ENCODE results near the gene GLRX3. TPM values are rescaled to one million over a fixed set of nuclear protein-coding genes. Genes with fewer than 3 reads are reported as not detected.
A peak's percentile ranks its signal among the peaks of the same experiment; 100 is the strongest.
"Not testable (repeated sequence)": the region's sequence is repeated elsewhere in the genome, so short reads cannot be mapped to it uniquely, and the experiment has no call there.

The GLRX3 gene
- total RNA-seq, 2 donors from 2014 or later: 48.6 to 73.8 TPM

DNA sequence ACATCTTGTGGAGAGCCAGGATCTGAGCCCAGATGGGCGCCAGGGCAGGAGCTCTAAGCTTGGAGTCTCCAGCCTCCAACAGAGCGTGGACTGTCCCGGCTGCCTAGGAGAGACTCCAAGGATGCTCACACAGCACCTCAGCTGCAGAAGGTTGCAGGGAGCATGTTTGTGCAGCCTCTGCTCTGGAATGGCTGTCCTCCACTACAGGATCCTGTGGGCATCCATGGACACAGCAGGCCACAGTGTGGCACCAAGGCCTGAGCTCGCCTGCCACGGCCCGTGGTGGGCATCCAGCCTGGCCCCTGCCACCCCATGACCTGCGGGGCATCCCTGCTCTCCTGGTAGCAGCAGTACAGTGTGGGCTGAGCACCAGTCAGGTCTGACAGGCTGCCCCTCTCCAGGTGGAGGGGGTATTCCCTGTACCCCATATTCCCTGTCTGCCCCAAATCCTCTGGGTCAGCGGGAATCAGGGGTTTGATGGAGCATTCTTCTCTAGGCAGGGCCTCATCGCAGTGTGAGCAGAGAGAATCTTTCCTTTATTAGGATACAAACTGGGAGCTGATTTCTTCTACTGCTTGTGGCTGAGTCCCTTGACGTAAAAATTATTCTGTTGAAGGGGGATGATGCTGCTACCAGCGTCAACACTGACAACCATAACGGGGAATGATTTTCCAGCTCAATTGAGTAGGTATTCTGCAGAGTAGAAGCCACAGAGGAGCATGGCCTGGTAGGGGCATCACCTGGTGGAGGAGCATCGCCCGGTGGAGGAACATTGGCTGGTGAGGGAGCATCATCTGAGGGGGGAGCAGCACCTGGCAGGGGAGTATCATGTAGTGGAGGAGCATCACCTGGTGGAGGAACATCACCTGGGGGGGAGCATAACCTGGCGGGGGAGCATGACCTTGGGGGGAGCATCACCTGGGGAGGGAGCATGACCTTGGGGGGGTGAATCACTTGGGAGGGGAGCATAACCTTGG, 60.6 kb downstream of the GLRX3 start:
- peak; percentile 69 for DNase-seq (ENCODE audit: low spot score)
- intact Hi-C loops (cut with DNase I): no loop called here

- intact Hi-C loops (cut with DNase I): no loop called here
Observed at GRCh38 chr10:130198651-130199050, 62.5 kb downstream of the GLRX3 start.

GRCh38 chr10:130200179-130201042, 64.2 kb downstream of the GLRX3 start:
- intact Hi-C loops (cut with DNase I): no loop called here
- DNase-seq (ENCODE audit: low spot score): no peak

More at GRCh38 chr10:130198651-130199050, 62.5 kb downstream of the GLRX3 start:
- no peak for DNase-seq (ENCODE audit: low spot score)

GRCh38 chr10:130201043-130201380, 64.8 kb downstream of the GLRX3 start:
- no peak for DNase-seq (ENCODE audit: low spot score)
- intact Hi-C loops (cut with DNase I): no loop called here

GRCh38 chr10:130202150-130202549, 66.0 kb downstream of the GLRX3 start:
- intact Hi-C loops (cut with DNase I); DNase-seq (ENCODE audit: low spot score): not testable (repeated sequence)

DNA sequence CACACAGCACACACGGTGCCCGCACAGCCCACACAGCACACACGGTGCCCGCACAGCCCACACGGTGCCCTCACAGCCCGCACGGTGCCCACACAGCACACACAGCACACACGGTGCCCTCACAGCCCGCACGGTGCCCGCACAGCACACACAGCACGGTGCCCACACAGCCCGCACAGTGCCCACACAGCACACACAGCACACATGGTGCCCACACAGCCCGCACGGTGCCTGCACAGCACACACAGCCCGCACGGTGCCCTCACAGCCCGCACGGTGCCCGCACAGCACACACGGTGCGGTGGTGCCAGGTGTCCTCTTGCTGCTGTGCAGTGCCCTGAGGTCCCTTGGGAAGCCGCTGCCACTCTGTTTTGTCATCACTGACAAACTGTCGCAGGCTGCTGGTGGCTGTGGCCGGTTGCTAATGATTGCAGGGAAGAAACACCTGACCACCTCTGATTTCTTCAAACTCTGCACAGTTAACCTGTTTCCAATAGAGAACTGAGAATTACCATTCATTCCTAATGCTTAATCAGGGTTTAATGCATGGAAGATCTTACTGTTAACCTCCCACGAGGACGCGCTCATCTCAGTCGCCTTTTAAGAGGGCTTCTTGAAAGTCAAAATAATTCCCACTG, 66.9 kb downstream of the GLRX3 start:
- DNase-seq (ENCODE audit: low spot score): no peak

GRCh38 chr10:130203626-130204025, 67.4 kb downstream of the GLRX3 start:
- no peak for DNase-seq (ENCODE audit: low spot score)
- intact Hi-C loops (cut with DNase I): no loop called here

More for the DNA sequence above, 66.9 kb downstream of the GLRX3 start:
- intact Hi-C loops (cut with DNase I): no loop called here

DNA sequence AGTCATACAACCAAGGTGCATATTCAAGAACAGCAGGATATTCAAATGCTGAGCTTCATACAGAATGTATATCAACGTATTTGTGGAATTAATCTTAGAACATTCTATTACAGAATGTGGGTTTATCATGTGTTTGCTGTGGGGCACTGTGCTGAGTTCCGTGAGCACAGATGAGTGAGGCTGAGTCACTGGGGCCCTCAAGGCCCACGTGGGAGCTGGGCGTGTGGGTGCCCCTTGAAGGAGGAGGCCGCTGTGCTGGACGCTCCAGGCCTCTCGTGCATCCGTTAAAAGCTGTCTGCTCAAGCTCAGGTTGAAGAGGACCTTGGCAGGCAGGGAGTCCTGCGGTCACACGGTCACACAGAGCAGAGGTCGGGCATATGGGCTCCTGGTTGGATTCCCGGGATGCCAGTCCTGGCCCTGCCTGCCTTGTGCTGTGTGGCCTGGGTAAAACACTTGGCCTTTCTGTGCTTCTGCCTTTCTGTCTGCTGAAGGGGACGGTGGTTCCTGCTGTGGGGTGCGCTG, 70.1 kb downstream of the GLRX3 start:
- intact Hi-C loops (cut with DNase I): no loop called here
- DNase-seq (ENCODE audit: low spot score): no peak

DNA sequence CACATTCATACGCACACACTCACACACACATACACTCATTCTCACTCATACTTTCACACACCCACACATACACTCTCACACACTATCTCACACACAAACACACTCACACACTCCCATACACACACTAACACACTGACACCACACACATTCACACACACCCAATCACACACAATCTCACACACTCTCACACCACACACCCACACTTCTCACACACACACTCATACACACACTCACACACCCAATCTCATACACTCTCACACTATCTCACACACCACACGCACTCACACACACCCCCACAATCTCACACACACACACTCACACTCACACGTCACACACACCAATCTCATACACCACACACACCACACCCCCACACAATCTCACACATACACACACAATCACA, 71.0 kb downstream of the GLRX3 start:
- intact Hi-C loops (cut with DNase I): no loop called here
- DNase-seq (ENCODE audit: low spot score): no peak

GRCh38 chr10:130208807-130209206, 72.6 kb downstream of the GLRX3 start:
- intact Hi-C loops (cut with DNase I): no loop called here
- DNase-seq (ENCODE audit: low spot score): no peak

DNA sequence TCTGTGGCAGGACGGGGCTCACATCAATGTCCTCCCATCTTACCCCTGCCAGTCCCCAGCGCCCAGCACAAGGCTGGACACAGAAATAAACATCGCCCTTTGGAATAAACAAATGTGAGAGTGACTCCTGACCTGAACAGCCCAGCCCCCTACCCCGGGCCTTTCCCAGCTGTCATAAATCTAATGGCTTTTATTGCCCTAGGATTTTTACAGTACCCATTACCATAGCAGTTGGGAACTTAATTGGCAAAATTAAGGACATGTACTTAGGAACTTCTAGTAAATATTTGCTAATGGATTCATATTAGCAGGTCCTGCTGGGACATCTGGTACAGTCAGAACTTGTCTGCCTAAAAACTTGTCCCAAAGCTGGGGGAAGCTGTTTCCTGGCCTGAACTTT, 76.6 kb downstream of the GLRX3 start:
- intact Hi-C loops (cut with DNase I): no loop called here

DNA sequence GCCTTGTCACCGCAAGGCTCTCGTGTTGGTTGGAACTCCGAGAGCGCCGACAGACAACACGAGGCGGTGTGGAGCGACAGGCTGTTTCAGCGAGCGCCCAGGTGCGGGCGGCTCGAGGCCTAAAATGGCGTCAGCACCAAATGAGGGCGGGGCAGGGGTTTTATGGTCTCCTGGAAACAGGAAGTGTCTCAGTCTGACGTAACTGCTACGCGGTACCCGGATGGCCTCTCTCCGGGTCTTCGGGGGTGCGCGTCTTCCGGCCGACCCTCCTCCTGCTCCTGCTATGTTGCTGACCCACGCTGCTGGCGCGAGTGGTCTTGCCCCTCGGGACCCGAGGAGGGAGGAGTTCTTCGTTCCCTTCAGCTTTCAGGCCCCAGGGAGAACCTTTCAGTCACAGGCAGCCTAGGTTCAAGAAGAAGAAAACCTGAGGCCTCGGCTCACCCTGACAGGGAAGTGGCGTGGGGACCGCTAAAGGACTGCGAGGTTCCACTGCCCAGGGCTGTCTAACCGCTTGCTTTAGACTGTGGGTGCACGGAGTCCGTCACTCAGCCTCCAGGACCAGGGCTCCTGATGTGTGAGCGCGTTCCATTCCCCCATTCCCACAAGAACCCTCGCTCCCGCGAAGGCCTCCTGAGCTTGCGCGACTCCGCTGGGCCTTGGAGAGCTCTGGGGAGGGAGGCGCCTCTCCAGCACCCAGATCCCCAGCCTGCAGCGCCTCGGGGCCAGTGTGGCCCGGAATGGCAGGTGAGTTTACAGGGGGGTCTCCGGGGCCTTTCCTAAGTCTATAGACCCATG, 77.3 kb downstream of the GLRX3 start:
- DNase-seq (ENCODE audit: low spot score): no peak
- intact Hi-C loops (cut with DNase I): no loop called here

More for the DNA sequence above, 76.6 kb downstream of the GLRX3 start:
- DNase-seq (ENCODE audit: low spot score): no peak

DNA sequence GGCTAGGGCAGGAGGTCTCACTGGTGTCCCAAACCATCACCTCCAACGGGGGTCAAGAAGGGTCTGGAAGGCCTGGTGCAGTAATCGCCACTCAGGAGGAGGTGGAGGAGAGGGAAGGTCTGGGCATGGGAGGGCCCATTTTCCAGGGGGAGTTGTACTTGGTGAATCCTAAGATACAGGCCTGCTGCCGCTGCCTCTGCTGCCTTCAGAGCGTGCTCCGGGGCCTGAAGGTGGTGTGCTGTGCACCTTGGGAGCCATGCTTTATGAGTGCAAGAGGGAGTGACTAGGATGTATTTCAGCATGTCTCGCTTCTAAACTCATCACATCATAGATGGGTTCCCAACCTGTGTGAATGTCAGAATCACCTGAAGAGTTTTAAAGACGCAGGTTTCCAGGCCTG, 78.2 kb downstream of the GLRX3 start:
- DNase-seq (ENCODE audit: low spot score): peak; percentile 55
- intact Hi-C loops (cut with DNase I): no loop called here

- intact Hi-C loops (cut with DNase I): no loop called here
Observed at GRCh38 chr10:130215151-130215930, 79.2 kb downstream of the GLRX3 start.

GRCh38 chr10:130215931-130216231, 79.7 kb downstream of the GLRX3 start:
- DNase-seq (ENCODE audit: low spot score): peak; percentile 49
- intact Hi-C loops (cut with DNase I): no loop called here

More at GRCh38 chr10:130215151-130215930, 79.2 kb downstream of the GLRX3 start:
- DNase-seq (ENCODE audit: low spot score): peak; percentile 75

DNA sequence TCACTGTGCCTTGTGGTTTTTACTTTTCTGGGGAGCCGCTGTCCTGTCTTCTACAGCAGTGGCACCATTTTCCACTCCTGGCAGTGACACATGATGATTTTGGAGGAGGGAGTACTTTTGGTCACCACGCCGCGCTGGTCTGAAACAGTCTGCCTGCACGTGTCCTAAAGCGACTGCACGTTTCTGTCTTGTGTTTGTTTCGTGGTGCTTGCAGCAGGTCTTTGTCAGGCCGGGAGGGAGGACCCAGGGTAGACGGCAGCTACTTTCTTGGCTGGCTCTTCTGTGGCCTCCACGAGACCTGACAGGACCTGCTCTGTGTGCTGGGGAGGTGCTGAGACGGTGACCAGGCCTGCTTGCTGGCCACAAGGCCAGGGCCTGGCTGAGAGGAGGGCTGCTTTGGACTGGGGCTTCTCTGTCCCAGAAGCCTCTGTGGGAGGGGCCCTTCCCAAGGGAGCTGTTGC, 82.0 kb downstream of the GLRX3 start:
- peak; percentile 53 for DNase-seq (ENCODE audit: low spot score)
- intact Hi-C loops (cut with DNase I): no loop called here

GRCh38 chr10:130218936-130219335, 82.7 kb downstream of the GLRX3 start:
- intact Hi-C loops (cut with DNase I): no loop called here

More at GRCh38 chr10:130218936-130219335, 82.7 kb downstream of the GLRX3 start:
- peak; percentile 74 for DNase-seq (ENCODE audit: low spot score)

Data from posterior vena cava (tissue), 2 donors.